Measurements from ENCODE around the gene FNDC3B. TPM values are rescaled to one million over a fixed set of nuclear protein-coding genes. Genes with fewer than 3 reads are reported as not detected.

Gene FNDC3B
- total RNA-seq, 1 experiment from 2014 or later: 34.4 TPM

DNA sequence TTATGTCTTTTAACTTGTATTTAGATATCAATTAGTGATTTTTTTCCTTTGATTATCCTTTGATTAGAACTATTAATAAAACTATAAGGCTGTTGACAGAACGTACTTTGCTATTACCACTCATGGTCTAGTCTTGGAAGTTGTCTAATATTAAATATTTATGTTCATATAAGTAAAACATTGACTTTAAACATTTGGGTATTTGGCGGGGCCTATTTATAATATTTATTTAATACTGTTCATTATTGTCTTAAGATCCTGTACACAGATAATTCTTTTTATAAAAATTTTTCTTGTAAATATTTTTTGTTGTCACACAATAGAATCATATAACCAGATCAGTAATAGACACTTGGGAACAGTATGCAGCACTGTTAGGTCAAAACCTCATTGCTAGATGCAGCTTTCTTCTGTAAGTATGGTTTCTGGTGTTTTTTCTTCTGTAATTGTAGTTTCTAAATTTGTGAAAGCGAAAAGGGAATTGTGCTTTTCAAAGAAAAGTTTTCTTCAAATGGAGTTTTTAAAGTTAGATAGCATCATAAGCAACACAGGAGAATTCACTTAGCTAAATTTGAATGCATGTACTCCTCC lies 93.4 kb downstream of the FNDC3B start:
- DNase-seq (ENCODE audit: low read depth, low spot score): no peak
- in situ Hi-C loops (cut with HindIII; ENCODE audit: low pct_unique_long_range_greater_than_20kb, low sequenced_read_pairs): no loop called here

DNA sequence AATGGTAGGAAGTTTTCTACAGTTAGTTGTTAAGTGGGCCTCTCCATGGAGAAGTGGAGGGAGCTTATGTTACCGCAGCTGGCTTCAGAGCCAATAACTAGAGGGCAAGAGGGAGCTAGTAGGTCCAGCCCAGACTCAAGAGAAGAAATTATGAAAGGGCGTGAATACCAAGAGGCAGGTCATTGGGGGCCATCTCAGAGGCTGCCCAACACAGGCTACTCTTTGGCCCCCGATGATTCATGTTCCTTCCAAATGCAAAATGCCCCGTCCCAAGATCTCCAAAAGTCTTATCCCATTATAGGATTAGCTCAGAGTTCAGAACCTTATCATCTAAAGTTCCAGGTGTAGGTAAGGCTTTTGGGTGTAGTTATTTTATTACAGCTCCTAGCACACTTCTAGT lies 94.5 kb downstream of the FNDC3B start:
- no peak for DNase-seq (ENCODE audit: low read depth, low spot score)
- in situ Hi-C loops (cut with HindIII; ENCODE audit: low pct_unique_long_range_greater_than_20kb, low sequenced_read_pairs): no loop called here

- DNase-seq (ENCODE audit: low read depth, low spot score): no peak
- in situ Hi-C loops (cut with HindIII; ENCODE audit: low pct_unique_long_range_greater_than_20kb, low sequenced_read_pairs): no loop called here
Observed at GRCh38 chr3:172134352-172134751, 95.0 kb downstream of the FNDC3B start.

DNA sequence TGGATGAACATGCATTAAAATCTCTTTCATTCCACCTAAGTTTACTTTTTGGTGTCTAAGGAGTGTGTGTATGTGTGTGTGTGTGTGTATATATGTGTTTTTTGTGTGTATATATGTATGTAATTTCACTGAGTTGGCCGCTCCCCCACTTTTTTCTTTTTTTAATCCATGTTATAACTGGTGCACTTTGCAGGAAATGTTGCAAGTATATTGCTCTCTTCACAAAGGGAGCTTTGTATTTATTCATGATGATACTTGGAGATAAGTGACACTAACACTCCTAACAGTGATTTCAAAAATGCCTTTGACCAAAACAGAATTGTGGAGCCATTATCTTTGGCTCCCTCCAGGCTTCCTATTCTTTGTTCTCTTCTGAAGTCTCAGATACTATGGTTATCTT lies 95.8 kb downstream of the FNDC3B start:
- in situ Hi-C loops (cut with HindIII; ENCODE audit: low pct_unique_long_range_greater_than_20kb, low sequenced_read_pairs): no loop called here
- peak; percentile 68 for DNase-seq (ENCODE audit: low read depth, low spot score)

GRCh38 chr3:172135820-172136219 lies 96.4 kb downstream of the FNDC3B start:
- DNase-seq (ENCODE audit: low read depth, low spot score): no peak
- in situ Hi-C loops (cut with HindIII; ENCODE audit: low pct_unique_long_range_greater_than_20kb, low sequenced_read_pairs): no loop called here

- no peak for DNase-seq (ENCODE audit: low read depth, low spot score)
- in situ Hi-C loops (cut with HindIII; ENCODE audit: low pct_unique_long_range_greater_than_20kb, low sequenced_read_pairs): no loop called here
Observed at GRCh38 chr3:172136330-172136729, 97.0 kb downstream of the FNDC3B start.

DNA sequence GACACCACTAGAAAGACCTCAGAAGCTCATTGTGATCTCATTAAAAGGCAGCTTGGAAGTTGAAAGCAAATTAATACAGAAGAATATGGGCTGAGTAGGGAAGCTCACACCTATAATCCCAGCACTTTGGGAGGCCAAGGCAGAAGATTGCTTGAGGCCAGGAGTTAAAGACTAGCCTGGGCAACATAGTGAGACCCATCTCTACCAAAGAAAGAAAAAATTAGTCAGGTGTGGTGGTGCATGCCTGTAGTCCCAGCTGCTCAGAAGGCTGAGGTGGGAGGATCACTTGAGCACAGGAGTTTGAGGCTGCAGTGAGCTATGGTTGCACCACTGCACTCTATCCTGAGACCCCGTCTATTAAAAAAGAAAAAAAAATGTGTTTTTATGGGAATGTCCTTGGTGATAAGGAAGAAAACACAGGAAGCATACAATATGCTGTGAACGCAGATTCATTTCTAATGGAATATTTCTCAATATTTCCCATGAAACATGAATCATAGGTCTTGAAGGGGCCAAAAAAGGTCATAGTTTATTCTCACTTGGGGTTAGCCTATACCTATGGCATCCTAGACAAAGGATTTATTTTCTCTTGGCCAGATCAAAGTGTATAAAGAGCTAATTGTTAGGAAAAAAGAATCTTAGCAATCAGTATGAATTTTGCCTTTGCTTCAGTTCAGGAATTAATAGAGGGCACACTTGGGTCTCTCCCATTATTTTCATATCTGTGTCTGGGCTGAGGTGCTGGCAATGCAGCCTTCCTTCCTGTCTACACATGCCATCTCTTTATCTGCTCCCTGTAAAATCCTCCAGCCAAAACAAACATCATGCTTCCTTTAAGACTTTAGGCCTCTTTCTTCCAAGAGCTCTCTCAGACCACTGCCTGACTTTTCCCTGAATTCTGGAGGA lies 98.2 kb downstream of the FNDC3B start:
- in situ Hi-C loops (cut with HindIII; ENCODE audit: low pct_unique_long_range_greater_than_20kb, low sequenced_read_pairs): no loop called here
- peak; percentile 52 for DNase-seq (ENCODE audit: low read depth, low spot score)

DNA sequence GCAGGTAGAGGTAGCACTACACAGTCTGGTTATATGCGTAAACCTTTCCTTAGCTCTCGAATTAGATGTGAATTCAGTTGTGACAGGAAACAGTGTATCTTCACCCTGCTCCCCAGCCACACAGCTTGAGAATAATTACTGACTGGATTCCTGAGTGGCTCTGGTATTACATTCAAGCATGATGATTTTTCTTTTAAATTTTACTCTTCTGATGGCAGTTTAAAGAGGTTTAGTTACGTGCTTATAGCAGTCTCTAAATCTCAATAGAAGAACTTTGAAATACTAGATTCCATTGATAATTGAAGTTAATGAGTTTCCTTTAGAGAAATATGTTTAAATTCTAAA lies 98.8 kb downstream of the FNDC3B start:
- in situ Hi-C loops (cut with HindIII; ENCODE audit: low pct_unique_long_range_greater_than_20kb, low sequenced_read_pairs): no loop called here

DNA sequence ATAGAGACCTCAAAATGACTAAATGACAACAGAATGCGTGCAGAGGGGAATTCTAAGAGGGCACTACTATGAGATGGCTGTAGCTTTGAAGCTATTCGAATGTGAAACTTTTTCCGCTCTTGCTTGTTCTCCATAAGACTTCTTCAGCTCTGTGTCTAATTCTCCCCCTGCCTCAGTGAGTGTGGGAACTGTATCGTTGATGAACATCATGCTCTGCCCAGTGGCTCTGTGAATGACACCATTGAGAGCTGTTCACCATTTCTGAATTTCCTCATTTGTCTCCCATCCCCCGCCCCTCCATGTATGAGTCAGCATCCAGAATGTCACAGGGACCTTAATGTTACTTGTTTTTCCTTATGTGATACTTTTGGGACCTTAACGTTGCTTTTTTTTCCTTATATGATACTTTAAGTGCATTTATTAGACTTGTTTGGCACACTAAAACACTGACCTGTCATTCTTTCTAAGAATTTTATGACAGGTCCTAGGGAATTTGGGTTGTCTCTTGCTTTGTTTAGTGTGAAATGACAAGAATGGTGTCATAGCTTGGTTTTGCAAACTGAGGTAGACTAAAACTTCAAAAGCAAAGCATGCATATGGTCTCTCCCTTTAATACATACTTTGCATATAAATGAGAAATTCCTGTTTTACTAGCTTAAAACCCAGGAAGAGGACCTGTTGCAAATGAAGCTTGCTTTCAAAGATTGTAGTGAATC lies 99.6 kb downstream of the FNDC3B start:
- in situ Hi-C loops (cut with HindIII; ENCODE audit: low pct_unique_long_range_greater_than_20kb, low sequenced_read_pairs): no loop called here
- DNase-seq (ENCODE audit: low read depth, low spot score): peak; percentile 90

More for the DNA sequence above, 98.8 kb downstream of the FNDC3B start:
- no peak for DNase-seq (ENCODE audit: low read depth, low spot score)

GRCh38 chr3:172139528-172140276 lies 100.3 kb downstream of the FNDC3B start:
- in situ Hi-C loops (cut with HindIII; ENCODE audit: low pct_unique_long_range_greater_than_20kb, low sequenced_read_pairs): no loop called here
- no peak for DNase-seq (ENCODE audit: low read depth, low spot score)

- in situ Hi-C loops (cut with HindIII; ENCODE audit: low pct_unique_long_range_greater_than_20kb, low sequenced_read_pairs): no loop called here
- peak; percentile 89 for DNase-seq (ENCODE audit: low read depth, low spot score)
Observed at GRCh38 chr3:172140499-172141391, 101.4 kb downstream of the FNDC3B start.

GRCh38 chr3:172142051-172142863 lies 102.9 kb downstream of the FNDC3B start:
- in situ Hi-C loops (cut with HindIII; ENCODE audit: low pct_unique_long_range_greater_than_20kb, low sequenced_read_pairs): no loop called here
- DNase-seq (ENCODE audit: low read depth, low spot score): no peak

GRCh38 chr3:172142864-172143451 lies 103.6 kb downstream of the FNDC3B start:
- no peak for DNase-seq (ENCODE audit: low read depth, low spot score)
- in situ Hi-C loops (cut with HindIII; ENCODE audit: low pct_unique_long_range_greater_than_20kb, low sequenced_read_pairs): no loop called here

DNA sequence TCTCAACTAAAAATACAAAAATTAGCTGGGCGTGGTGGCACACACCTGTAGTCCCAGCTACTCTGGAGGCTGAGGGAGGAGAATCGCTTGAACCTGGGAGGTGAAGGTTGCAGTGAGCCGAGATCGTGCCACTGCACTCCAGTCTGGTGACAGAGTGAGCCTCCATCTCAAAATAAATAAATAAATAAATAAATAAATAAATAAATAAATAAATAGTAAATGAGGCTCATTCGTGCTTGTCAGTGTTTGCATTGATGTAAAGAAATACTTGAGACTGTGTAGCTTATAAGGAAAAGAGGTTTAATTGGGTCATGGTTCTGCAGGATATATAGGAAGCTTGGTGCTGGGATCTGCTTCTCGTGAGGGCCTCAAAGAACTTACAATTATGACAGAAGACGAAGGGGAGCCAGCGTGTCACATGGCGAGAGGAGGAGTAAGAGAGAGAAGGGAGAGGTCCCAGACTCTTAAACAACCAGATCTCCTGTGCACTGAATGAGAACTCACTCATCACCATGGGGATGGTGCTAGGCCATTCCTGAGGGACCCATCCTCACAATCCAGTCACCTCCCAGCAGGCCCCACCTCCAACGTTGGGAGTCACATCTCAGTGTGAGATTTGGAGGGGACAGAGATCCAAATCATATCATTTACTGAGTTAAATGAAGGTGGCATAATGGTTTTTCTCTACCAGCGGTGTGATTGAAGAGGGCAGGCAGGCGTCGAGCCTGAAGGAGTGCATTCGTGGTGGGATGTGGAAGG lies 104.5 kb downstream of the FNDC3B start:
- no peak for DNase-seq (ENCODE audit: low read depth, low spot score)
- in situ Hi-C loops (cut with HindIII; ENCODE audit: low pct_unique_long_range_greater_than_20kb, low sequenced_read_pairs): no loop called here

DNA sequence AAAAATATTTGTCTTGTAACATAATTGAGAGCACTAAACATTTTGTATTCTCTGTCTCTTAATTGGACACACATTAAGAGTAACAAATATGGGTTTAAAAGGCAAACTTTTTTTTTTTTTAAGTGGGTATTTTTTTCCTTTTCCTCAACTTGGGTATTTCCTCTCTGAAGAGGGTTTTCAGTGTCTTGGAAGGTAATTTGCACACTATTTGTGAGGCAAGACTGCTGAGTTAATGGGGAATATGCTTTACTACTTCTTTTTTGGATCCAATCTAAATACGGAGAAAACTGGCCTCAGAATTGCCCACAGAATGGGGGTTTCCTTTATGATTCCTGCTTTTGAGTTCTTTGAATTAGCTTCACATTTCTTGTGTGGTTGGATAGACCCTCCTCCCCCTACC lies 105.2 kb downstream of the FNDC3B start:
- in situ Hi-C loops (cut with HindIII; ENCODE audit: low pct_unique_long_range_greater_than_20kb, low sequenced_read_pairs): no loop called here
- no peak for DNase-seq (ENCODE audit: low read depth, low spot score)

Measured in SK-MEL-5 (cell line).